OCI-LY3 (cell line): Measurements from ENCODE around the gene CALCR.

Experiments used
- EZH2phosphoT487 ChIP-seq: fragments of 200-600 bp; shearing (Covaris generic); IDR thresholded peaks from 2 replicates; pipeline ENCODE4 v1.6.1; 2018; ENCODE audit warnings: antibody characterized with exemption, mixed run types, low read depth
- TF ChIP-seq, protein P1 (sequence below): fragments of 200-600, 300-600 bp; sonication (generic); IDR thresholded peaks from 2 replicates; pipeline ENCODE4 v1.5.1; 2014; ENCODE audit warnings: antibody characterized with exemption, low read length, low read depth

DNA sequence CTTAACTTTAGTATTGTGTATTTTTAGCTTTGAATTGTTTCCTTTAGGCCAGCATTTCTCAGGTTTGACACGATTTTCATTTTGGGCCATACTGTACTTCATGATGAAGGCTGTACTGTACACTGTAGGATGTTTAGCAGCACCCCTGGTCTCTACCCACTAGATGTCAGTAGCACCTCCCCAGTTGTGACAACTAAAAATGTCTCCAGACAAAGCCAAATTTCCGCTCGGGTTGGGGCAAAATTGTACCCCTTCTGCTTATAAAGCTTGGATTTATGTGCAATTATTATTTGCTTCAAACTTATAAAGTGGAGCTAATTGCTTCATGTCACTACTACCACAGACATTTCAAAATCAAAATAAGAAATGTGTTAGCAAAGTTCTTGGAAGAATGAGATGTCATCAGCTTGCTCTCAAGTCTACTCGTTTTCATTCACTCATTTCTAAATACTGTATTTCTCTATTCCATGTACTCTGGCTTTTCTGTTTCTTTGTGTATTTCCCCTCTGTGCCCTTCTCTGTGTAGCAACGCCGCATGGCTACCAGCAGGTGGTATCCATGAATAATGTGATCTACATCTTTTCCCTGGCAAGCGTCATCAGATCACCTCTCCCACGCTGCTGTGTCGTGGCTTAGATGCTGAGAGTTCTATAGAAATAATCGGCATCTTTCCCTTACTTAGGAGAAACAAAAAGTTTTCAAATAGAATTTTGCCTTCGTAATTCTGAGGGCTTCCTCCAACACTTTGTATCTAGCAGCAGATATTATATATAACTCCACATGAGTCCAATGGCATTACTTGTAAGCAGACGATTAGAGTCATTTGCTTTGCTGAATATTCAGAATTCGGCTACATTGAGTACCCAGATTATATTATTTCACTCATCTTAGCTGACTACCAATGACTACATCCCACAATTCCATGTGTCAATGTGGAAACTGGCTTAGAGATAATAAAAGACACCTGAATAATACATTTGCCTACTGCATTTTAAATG lies 47.8 kb upstream of the CALCR start:
- TF ChIP-seq, protein P1, sequence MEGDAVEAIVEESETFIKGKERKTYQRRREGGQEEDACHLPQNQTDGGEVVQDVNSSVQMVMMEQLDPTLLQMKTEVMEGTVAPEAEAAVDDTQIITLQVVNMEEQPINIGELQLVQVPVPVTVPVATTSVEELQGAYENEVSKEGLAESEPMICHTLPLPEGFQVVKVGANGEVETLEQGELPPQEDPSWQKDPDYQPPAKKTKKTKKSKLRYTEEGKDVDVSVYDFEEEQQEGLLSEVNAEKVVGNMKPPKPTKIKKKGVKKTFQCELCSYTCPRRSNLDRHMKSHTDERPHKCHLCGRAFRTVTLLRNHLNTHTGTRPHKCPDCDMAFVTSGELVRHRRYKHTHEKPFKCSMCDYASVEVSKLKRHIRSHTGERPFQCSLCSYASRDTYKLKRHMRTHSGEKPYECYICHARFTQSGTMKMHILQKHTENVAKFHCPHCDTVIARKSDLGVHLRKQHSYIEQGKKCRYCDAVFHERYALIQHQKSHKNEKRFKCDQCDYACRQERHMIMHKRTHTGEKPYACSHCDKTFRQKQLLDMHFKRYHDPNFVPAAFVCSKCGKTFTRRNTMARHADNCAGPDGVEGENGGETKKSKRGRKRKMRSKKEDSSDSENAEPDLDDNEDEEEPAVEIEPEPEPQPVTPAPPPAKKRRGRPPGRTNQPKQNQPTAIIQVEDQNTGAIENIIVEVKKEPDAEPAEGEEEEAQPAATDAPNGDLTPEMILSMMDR: peak; percentile 68
- no peak for TF ChIP-seq EZH2phosphoT487
